Measurements from ENCODE around the gene GFRA1. TPM values are rescaled to one million over a fixed set of nuclear protein-coding genes. Genes with fewer than 3 reads are reported as not detected.

Gene GFRA1
- polyA plus RNA-seq, 1 donor (not counting 4 experiments of a cell fraction or from before 2014, with no cell fraction given): not detected

DNA sequence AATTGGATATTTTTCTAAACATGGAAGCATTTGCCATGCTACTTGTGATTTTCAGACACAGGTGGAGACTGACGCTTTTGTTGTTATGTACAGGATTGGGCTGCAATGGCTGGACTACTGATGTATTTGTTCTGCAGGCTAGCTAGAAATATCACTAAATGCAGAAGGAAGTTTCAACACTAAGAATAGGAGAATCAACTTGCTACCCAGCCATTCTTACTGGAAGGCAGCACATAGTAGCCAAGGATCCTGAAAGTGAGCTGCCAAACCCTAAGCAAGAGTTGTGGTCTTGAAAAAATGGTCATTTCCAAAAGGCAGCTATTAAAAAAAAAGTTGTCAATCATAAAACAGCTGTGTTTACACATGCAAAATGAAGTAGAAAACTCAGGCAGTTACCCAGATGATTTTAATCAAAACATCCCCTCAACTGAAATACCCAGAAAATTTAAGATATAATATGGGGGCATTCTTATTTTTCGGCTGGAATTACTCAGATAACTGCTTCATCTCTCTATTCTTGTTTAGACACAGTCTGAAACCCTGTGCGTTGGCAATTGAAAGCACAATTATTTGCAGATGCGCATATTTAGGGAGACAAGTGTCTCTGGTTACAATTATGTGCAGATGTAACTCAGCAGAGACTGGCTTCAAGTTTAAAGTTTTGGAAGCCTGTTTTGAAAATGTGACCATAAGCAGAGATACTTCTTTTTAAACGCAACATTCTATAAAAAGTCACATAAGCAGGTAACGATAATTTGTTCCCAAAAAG, 31.2 kb downstream of the GFRA1 start:
- FAIRE-seq: no peak
- H3K27me3 ChIP-seq (ENCODE audit: control insufficient read depth, extremely low read depth, insufficient read depth, low read length): no peaks in the 10 kb centered on the region
- DNase-seq (ENCODE audit: low read depth, low spot score): no peak
- no peak overlapping the region for H3K4me2 ChIP-seq (ENCODE audit: control insufficient read depth, extremely low read depth, insufficient read depth, low read depth, low read length)
- H2AFZ ChIP-seq (ENCODE audit: control insufficient read depth, low read length): no peak overlapping the region
- no peak for TF ChIP-seq EZH2 (IDR thresholded peaks at IDR 0.05; ENCODE audit: low read length)
- TF ChIP-seq, protein P1, sequence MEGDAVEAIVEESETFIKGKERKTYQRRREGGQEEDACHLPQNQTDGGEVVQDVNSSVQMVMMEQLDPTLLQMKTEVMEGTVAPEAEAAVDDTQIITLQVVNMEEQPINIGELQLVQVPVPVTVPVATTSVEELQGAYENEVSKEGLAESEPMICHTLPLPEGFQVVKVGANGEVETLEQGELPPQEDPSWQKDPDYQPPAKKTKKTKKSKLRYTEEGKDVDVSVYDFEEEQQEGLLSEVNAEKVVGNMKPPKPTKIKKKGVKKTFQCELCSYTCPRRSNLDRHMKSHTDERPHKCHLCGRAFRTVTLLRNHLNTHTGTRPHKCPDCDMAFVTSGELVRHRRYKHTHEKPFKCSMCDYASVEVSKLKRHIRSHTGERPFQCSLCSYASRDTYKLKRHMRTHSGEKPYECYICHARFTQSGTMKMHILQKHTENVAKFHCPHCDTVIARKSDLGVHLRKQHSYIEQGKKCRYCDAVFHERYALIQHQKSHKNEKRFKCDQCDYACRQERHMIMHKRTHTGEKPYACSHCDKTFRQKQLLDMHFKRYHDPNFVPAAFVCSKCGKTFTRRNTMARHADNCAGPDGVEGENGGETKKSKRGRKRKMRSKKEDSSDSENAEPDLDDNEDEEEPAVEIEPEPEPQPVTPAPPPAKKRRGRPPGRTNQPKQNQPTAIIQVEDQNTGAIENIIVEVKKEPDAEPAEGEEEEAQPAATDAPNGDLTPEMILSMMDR (optimal IDR thresholded peaks at IDR 0.05 in 1 of 3, IDR thresholded peaks at IDR 0.05 in 1 of 3, conservative IDR thresholded peaks at IDR 0.05 in 1 of 3; ENCODE audit: extremely low read depth in 1 of 3, insufficient read depth in 2 of 3, low read length in 3 of 3): no peak
- no peaks in the 10 kb centered on the region for H3K9me3 ChIP-seq (ENCODE audit: control insufficient read depth, low read depth, low read length)
- dilution Hi-C loops (cut with MboI; ENCODE audit: extremely low pct_ligation_motif_present, low sequenced_read_pairs): no loop called here
- H3K27ac ChIP-seq (ENCODE audit: control insufficient read depth, insufficient read depth, low read length): no peak overlapping the region
- H3K79me2 ChIP-seq (ENCODE audit: control insufficient read depth, insufficient read depth, low read length): no peaks in the 10 kb centered on the region
- no peaks in the 10 kb centered on the region for H3K4me1 ChIP-seq (ENCODE audit: control insufficient read depth, extremely low read depth, insufficient read depth, low read length)
- H4K20me1 ChIP-seq (ENCODE audit: control insufficient read depth, extremely low read depth, insufficient read depth, low read length): no peaks in the 10 kb centered on the region
- no peaks in the 10 kb centered on the region for H3K9me1 ChIP-seq (ENCODE audit: control insufficient read depth, extremely low read depth, insufficient read depth, low read length)
- H3K9ac ChIP-seq (ENCODE audit: control insufficient read depth, extremely low read depth, insufficient read depth, low read length): no peak overlapping the region
- H3K36me3 ChIP-seq (ENCODE audit: control insufficient read depth in 2 of 2, extremely low read depth in 1 of 2, insufficient read depth in 2 of 2, low read length in 2 of 2): no peaks in the 10 kb centered on the region
- no peak overlapping the region for H3K4me3 ChIP-seq (ENCODE audit: control insufficient read depth in 2 of 3, extremely low read depth in 1 of 3, insufficient read depth in 2 of 3, low read depth in 1 of 3, low read length in 3 of 3)

GRCh38 chr10:116241085-116241484, 31.9 kb downstream of the GFRA1 start:
- Histone ChIP-seq H3K9me1 (ENCODE audit: control insufficient read depth, extremely low read depth, insufficient read depth, low read length) (no peaks in the 10 kb centered on the region), H3K4me1 (ENCODE audit: control insufficient read depth, extremely low read depth, insufficient read depth, low read length) (no peaks in the 10 kb centered on the region), H3K9me3 (ENCODE audit: control insufficient read depth, low read depth, low read length) (no peaks in the 10 kb centered on the region), H3K36me3 (ENCODE audit: control insufficient read depth in 2 of 2, extremely low read depth in 1 of 2, insufficient read depth in 2 of 2, low read length in 2 of 2) (no peaks in the 10 kb centered on the region), H3K79me2 (ENCODE audit: control insufficient read depth, insufficient read depth, low read length) (no peaks in the 10 kb centered on the region), H3K27me3 (ENCODE audit: control insufficient read depth, extremely low read depth, insufficient read depth, low read length) (no peaks in the 10 kb centered on the region), H4K20me1 (ENCODE audit: control insufficient read depth, extremely low read depth, insufficient read depth, low read length) (no peaks in the 10 kb centered on the region), H3K27ac (ENCODE audit: control insufficient read depth, insufficient read depth, low read length) (no peak overlapping the region), H2AFZ (ENCODE audit: control insufficient read depth, low read length) (no peak overlapping the region), H3K4me3 (ENCODE audit: control insufficient read depth in 2 of 3, extremely low read depth in 1 of 3, insufficient read depth in 2 of 3, low read depth in 1 of 3, low read length in 3 of 3) (no peak overlapping the region), H3K9ac (ENCODE audit: control insufficient read depth, extremely low read depth, insufficient read depth, low read length) (no peak overlapping the region), H3K4me2 (ENCODE audit: control insufficient read depth, extremely low read depth, insufficient read depth, low read depth, low read length) (no peak overlapping the region)
- DNase-seq (ENCODE audit: low read depth, low spot score) (no peak), FAIRE-seq (no peak)
- TF ChIP-seq, protein P1 (optimal IDR thresholded peaks at IDR 0.05 in 1 of 3, IDR thresholded peaks at IDR 0.05 in 1 of 3, conservative IDR thresholded peaks at IDR 0.05 in 1 of 3; ENCODE audit: extremely low read depth in 1 of 3, insufficient read depth in 2 of 3, low read length in 3 of 3): no peak
- TF ChIP-seq EZH2 (IDR thresholded peaks at IDR 0.05; ENCODE audit: low read length): no peak
- dilution Hi-C loops (cut with MboI; ENCODE audit: extremely low pct_ligation_motif_present, low sequenced_read_pairs): no loop called here
